Upper lobe of left lung (tissue), 4 donors: ENCODE measurements around the gene CXCR5.

ENCODE experiments used
- CTCF ChIP-seq, 6 experiments: fragments of 450-650 bp in 4 of 6; fragments of 200-600 bp in 2 of 6; sonication (generic) in 2 of 6; IDR thresholded peaks; one replicate each; pipeline ENCODE4 v1.5.1; 2016 to 2019; ENCODE audit warnings: antibody characterized with exemption in 6 of 6
- EP300 ChIP-seq, 4 donors: sonication (generic); formaldehyde crosslinking; IDR thresholded peaks; one replicate each; pipeline ENCODE4 v1.5.1; 2017; ENCODE audit warnings: antibody characterized with exemption in 4 of 4, control low read depth in 2 of 4
- POLR2A ChIP-seq, 4 donors: fragments of 450-650 bp; IDR thresholded peaks; one replicate each; pipeline ENCODE4 v1.5.1; 2016 to 2017; ENCODE audit warnings: antibody characterized with exemption in 4 of 4, mild to moderate bottlenecking in 2 of 4
- POLR2AphosphoS5 ChIP-seq, 2 donors: sonication (generic); formaldehyde crosslinking; IDR thresholded peaks; one replicate each; pipeline ENCODE4 v1.5.1; 2017; ENCODE audit warnings: antibody characterized with exemption in 2 of 2

- TF ChIP-seq CTCF (IDR thresholded peaks at IDR 0.05) (no peak), EP300 (IDR thresholded peaks at IDR 0.05) (no peak), POLR2AphosphoS5 (IDR thresholded peaks at IDR 0.05) (no peak), POLR2A (IDR thresholded peaks at IDR 0.05) (no peak)
Observed at GRCh38 chr11:118898400-118899295, 15.0 kb downstream of the CXCR5 start.
